IMR-90 (cell line): Measurements from ENCODE around the gene NPHP4. TPM values are rescaled to one million over a fixed set of nuclear protein-coding genes. Genes with fewer than 3 reads are reported as not detected.

Experiments used
- ATAC-seq: fragments of 200-7000 bp; cut with Tn5 transposase; 2 replicates; pipeline ENCODE4 v1.9.1; 2020; ENCODE audit warnings: low read depth, mild to moderate bottlenecking, moderate library complexity
- BruUV-seq: library from RNA; stranded (reverse); fragments of 400-500 nt; replicated peaks from 2 replicates; lab custom pipeline; 2021; lab: Mats Ljungman, UMichigan
- CTCF ChIA-PET: fragments of 300-600 bp; formaldehyde crosslinking; extraction: SDS; loops from one replicate; lab custom pipeline; 2021; ENCODE audit warnings: antibody characterized with exemption; lab: Yijun Ruan, JAX
- POLR2A ChIA-PET: fragments of 300-600 bp; sonication (Branson Sonifier 250); formaldehyde crosslinking; loops from one replicate; lab custom pipeline; 2022; ENCODE audit warnings: antibody characterized with exemption; ENCODE audit not compliant: unreplicated experiment; lab: Charles Lee
- DNase-seq: peaks from one replicate; pipeline ENCODE4 v3.0.0; 2013
- H2AFZ ChIP-seq: replicated peaks from 2 replicates; pipeline ENCODE3; 2013; ENCODE audit warnings: low read length, mild to moderate bottlenecking; ENCODE audit not compliant: poor library complexity
- H2AK5ac ChIP-seq: 2 replicates; pipeline ENCODE4 v1.6.1; 2013; ENCODE audit warnings: low read depth, low read length, inconsistent platforms
- H2AK9ac ChIP-seq: replicated peaks from 2 replicates; pipeline ENCODE3; 2013; ENCODE audit warnings: mild to moderate bottlenecking, low read depth, low read length, moderate library complexity; ENCODE audit not compliant: poor library complexity
- H2BK120ac ChIP-seq: 2 replicates; pipeline ENCODE4 v1.6.1; 2013; ENCODE audit warnings: low read depth, low read length, inconsistent platforms
- H2BK15ac ChIP-seq: 3 replicates; pipeline ENCODE4 v1.6.1; 2013; ENCODE audit warnings: low read depth, low read length, inconsistent platforms
- H2BK20ac ChIP-seq: 2 replicates; pipeline ENCODE4 v1.6.1; 2013; ENCODE audit warnings: low read depth, mild to moderate bottlenecking, inconsistent platforms, low read length, moderate library complexity
- H2BK5ac ChIP-seq: 2 replicates; pipeline ENCODE4 v1.6.1; 2013; ENCODE audit warnings: mild to moderate bottlenecking, low read depth, low read length, inconsistent platforms; ENCODE audit not compliant: poor library complexity, severe bottlenecking
- H3K14ac ChIP-seq: replicated peaks from 2 replicates; pipeline ENCODE4 v1.6.1; 2013; ENCODE audit warnings: low read depth, low read length, inconsistent platforms
- H3K18ac ChIP-seq: 2 replicates; pipeline ENCODE4 v1.6.1; 2013; ENCODE audit warnings: low read depth, low read length, control low read depth
- H3K23ac ChIP-seq: 2 replicates; pipeline ENCODE4 v1.6.1; 2013; ENCODE audit warnings: low read depth, low read length, inconsistent platforms
- H3K27ac ChIP-seq: 2 replicates; pipeline ENCODE4 v1.5.1; 2013; ENCODE audit warnings: mild to moderate bottlenecking, control low read depth, low read length; ENCODE audit not compliant: insufficient read depth
- H3K27me3 ChIP-seq: 2 replicates; pipeline ENCODE4 v1.6.1; 2013; ENCODE audit warnings: low read length; ENCODE audit not compliant: control insufficient read depth, insufficient read depth
- H3K36me3 ChIP-seq: 2 replicates; pipeline ENCODE4 v1.6.1; 2013; ENCODE audit warnings: low read length, mixed read lengths; ENCODE audit not compliant: control insufficient read depth, insufficient read depth
- H3K4ac ChIP-seq: 2 replicates; pipeline ENCODE4 v1.6.1; 2013; ENCODE audit warnings: low read depth, low read length, inconsistent platforms
- H3K4me1 ChIP-seq: 2 replicates; pipeline ENCODE4 v1.6.1; 2013; ENCODE audit warnings: low read length, mixed read lengths; ENCODE audit not compliant: control insufficient read depth, insufficient read depth
- H3K4me2 ChIP-seq: 2 replicates; pipeline ENCODE4 v1.6.1; 2013; ENCODE audit warnings: low read depth, mild to moderate bottlenecking, control low read depth, low read length, moderate library complexity
- H3K4me3 ChIP-seq: 2 replicates; pipeline ENCODE4 v1.5.1; 2013; ENCODE audit warnings: low read depth, mild to moderate bottlenecking, control low read depth, low read length, moderate library complexity; ENCODE audit not compliant: insufficient read depth
- H3K56ac ChIP-seq: 2 replicates; pipeline ENCODE4 v1.6.1; 2013; ENCODE audit warnings: low read length, inconsistent platforms; ENCODE audit not compliant: insufficient read depth; ENCODE audit errors: extremely low read depth
- H3K79me1 ChIP-seq, 2 experiments: 2 replicates each; pipeline ENCODE4 v1.6.1; 2013; ENCODE audit warnings: low read length in 2 of 2, inconsistent platforms in 1 of 2, low read depth in 1 of 2
- H3K9ac ChIP-seq: 2 replicates; pipeline ENCODE4 v1.6.1; 2013; ENCODE audit warnings: low read depth, low read length, control low read depth
- H3K9me1 ChIP-seq: 2 replicates; pipeline ENCODE4 v1.6.1; 2013; ENCODE audit warnings: low read length, inconsistent platforms; ENCODE audit not compliant: insufficient read depth
- H3K9me3 ChIP-seq: 2 replicates; pipeline ENCODE4 v1.6.1; 2013; ENCODE audit warnings: low read length; ENCODE audit not compliant: control insufficient read depth, insufficient read depth
- H4K20me1 ChIP-seq: 2 replicates; pipeline ENCODE4 v1.6.1; 2013; ENCODE audit warnings: low read length, inconsistent platforms; ENCODE audit not compliant: insufficient read depth
- H4K5ac ChIP-seq: 2 replicates; pipeline ENCODE4 v1.6.1; 2013; ENCODE audit warnings: mild to moderate bottlenecking, low read depth, low read length, control low read depth
- H4K8ac ChIP-seq, 2 experiments: 2 replicates each; pipeline ENCODE4 v1.6.1; 2013; ENCODE audit warnings: low read depth in 2 of 2, low read length in 2 of 2, control low read depth in 1 of 2, inconsistent platforms in 1 of 2
- H4K91ac ChIP-seq: 2 replicates; pipeline ENCODE4 v1.6.1; 2013; ENCODE audit warnings: low read depth, low read length, inconsistent platforms; ENCODE audit not compliant: insufficient read depth
- BHLHE40 ChIP-seq: fragments of 150-350 bp; IDR thresholded peaks from 2 replicates; pipeline ENCODE4 v1.6.1; 2016; ENCODE audit warnings: mild to moderate bottlenecking, low read depth, low read length
- CHD1 ChIP-seq: IDR thresholded peaks from 2 replicates; pipeline ENCODE4 v1.6.1; 2012; ENCODE audit warnings: low read depth, low read length, improper control_type of control experiment
- MXI1 ChIP-seq: IDR thresholded peaks from 2 replicates; pipeline ENCODE4 v1.6.1; 2012; ENCODE audit warnings: low read depth, mild to moderate bottlenecking, low read length, moderate library complexity, borderline replicate concordance
- POLR2A ChIP-seq: IDR thresholded peaks from 2 replicates; pipeline ENCODE4 v1.6.1; 2012; ENCODE audit warnings: mild to moderate bottlenecking, low read depth, low read length
- RAD21 ChIP-seq: IDR thresholded peaks from 2 replicates; pipeline ENCODE4 v1.6.1; 2012; ENCODE audit warnings: low read length, improper control_type of control experiment
- RCOR1 ChIP-seq: IDR thresholded peaks from 2 replicates; pipeline ENCODE4 v1.6.1; 2012; ENCODE audit warnings: mild to moderate bottlenecking, low read length, improper control_type of control experiment; ENCODE audit not compliant: insufficient replicate concordance
- RFX5 ChIP-seq: IDR thresholded peaks from 2 replicates; pipeline ENCODE4 v1.8.0; 2012; ENCODE audit warnings: low read depth, mild to moderate bottlenecking, low read length, moderate library complexity
- SMC3 ChIP-seq: fragments of 150-350 bp; IDR thresholded peaks from 2 replicates; pipeline ENCODE4 v1.6.1; 2016; ENCODE audit warnings: low read depth, mild to moderate bottlenecking, antibody characterized with exemption, low read length, moderate library complexity
- WGBS, 2 experiments: methylation state at CpG; one replicate each; pipeline versions ENCODE4 v1.1.5 to v1.1.7; 2013; ENCODE audit warnings: missing lambda C conversion rate in 2 of 2; ENCODE audit not compliant: insufficient read length in 1 of 2; ENCODE audit errors: extremely low coverage in 2 of 2; 5-methylcytosine and 5-hydroxymethylcytosine counted together
- dilution Hi-C: fragments of 300-500 bp; cut with HindIII; formaldehyde crosslinking; loops from one replicate; pipeline ENCODE4 v1.14.3; 2018; ENCODE audit warnings: low sequenced_read_pairs; ENCODE audit not compliant: unreplicated experiment
- in situ Hi-C: fragments of 300-500 bp; cut with MboI; formaldehyde crosslinking; loops from 3 replicates; pipeline ENCODE4 v1.14.3; 2019; ENCODE audit warnings: low sequenced_read_pairs, inconsistent platforms, mixed read lengths
- intact Hi-C: fragments of 100-400 bp; cut with micrococcal nuclease; formaldehyde crosslinking; loops from 2 replicates; pipeline ENCODE4 v1.10.0; 2022
- polyA plus RNA-seq, 3 experiments: library from polyadenylated mRNA; depleted of rRNA; stranded (reverse); fragments of >200 nt; gene quantifications; 2 replicates each; pipeline ENCODE4 v1.2.3, GENCODE V29; 2012; ENCODE audit warnings: low replicate concordance in 1 of 3
- total RNA-seq: library from RNA; depleted of rRNA; stranded (reverse); fragments of >200 nt; gene quantifications from 2 replicates; pipeline ENCODE4 v1.2.3, GENCODE V29; 2012
- TF ChIP-seq, protein P1 (sequence below): conservative IDR thresholded peaks from 2 replicates; pipeline ENCODE4 v1.5.1; 2012; ENCODE audit warnings: mild to moderate bottlenecking, low read depth, low read length, improper control_type of control experiment

NPHP4 gene
- total and polyA plus RNA-seq, 2 of the 4 experiments (the other 2 are of a cell fraction): 2.0 to 5.5 TPM

DNA sequence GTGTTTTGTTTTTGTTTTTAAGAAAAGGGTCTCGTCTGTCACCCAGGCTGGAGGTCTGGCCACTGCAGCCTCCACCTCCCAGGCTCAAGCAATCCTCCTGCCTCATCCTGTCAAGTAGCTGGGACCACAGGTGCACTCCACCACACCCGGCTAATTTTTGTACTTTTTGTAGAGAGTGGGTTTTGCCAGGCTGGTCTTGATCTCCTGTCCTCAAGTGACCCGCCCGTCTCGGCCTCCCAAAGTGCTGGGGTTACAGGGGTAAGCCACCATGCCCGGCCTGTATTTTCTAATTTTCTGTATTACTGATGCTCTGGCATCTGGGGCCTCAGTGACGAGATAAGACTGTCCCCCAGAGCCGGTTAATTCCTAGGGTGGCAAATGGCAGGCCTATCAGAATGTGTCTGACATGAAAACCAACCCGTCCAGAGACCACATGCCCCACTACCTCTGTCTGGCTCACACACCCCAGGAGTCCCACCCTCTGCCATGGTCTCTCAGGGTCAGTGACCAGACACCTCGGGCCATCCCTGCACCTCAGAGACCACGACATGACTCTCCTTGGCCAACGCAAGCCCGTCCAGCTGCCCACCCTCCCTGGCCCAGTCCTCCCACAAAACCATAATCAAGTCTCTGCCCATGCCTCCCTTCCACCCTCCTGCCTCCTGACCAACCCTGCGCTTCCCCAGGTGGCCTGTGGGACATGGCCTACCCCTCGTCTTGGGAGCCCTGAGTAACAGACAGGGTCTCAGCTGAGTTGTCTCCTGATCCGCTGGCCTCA is 12.5 kb downstream of the NPHP4 start:
- Histone ChIP-seq H3K9me1 (peaks cover 6% of the 10 kb centered on the region), H4K5ac (no peak overlapping the region), H2AK5ac (no peak overlapping the region), H4K8ac (no peak overlapping the region), H3K79me1 (peaks cover 0 to 3% of the 10 kb centered on the region in 2 experiments; a peak in 1 of 4 replicates), H3K9ac (no peak overlapping the region), H2BK20ac (no peak overlapping the region), H3K14ac (no peak overlapping the region), H3K9me3 (no peaks in the 10 kb centered on the region), H3K23ac (no peak overlapping the region), H4K91ac (no peak overlapping the region), H2AK9ac (no peak overlapping the region), H3K27ac (no peak overlapping the region), H3K56ac (no peak overlapping the region), H2BK120ac (no peak overlapping the region), H3K4me1 (peaks cover 2% of the 10 kb centered on the region), H3K4me2 (no peak overlapping the region), H3K27me3 (no peaks in the 10 kb centered on the region), H2BK15ac (no peak overlapping the region), H2BK5ac (no peak overlapping the region), H4K20me1 (no peaks in the 10 kb centered on the region), H3K36me3 (no peaks in the 10 kb centered on the region), H3K18ac (no peak overlapping the region), H3K4ac (no peak overlapping the region), H3K4me3 (no peak overlapping the region), H2AFZ (peak overlapping the region; percentile 83)
- BruUV-seq: no TSS peak
- TF ChIP-seq, protein P1, sequence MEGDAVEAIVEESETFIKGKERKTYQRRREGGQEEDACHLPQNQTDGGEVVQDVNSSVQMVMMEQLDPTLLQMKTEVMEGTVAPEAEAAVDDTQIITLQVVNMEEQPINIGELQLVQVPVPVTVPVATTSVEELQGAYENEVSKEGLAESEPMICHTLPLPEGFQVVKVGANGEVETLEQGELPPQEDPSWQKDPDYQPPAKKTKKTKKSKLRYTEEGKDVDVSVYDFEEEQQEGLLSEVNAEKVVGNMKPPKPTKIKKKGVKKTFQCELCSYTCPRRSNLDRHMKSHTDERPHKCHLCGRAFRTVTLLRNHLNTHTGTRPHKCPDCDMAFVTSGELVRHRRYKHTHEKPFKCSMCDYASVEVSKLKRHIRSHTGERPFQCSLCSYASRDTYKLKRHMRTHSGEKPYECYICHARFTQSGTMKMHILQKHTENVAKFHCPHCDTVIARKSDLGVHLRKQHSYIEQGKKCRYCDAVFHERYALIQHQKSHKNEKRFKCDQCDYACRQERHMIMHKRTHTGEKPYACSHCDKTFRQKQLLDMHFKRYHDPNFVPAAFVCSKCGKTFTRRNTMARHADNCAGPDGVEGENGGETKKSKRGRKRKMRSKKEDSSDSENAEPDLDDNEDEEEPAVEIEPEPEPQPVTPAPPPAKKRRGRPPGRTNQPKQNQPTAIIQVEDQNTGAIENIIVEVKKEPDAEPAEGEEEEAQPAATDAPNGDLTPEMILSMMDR: no peak
- TF ChIP-seq BHLHE40 (no peak), RCOR1 (no peak), CHD1 (no peak), SMC3 (no peak), RAD21 (no peak), RFX5 (no peak), POLR2A (no peak), MXI1 (no peak)
- ChIA-PET POLR2A (no interaction called here), CTCF (no interaction called here)
- in situ Hi-C loops: loop anchor here (5.0 kb wide), 1 partner anchor 472 kb away; no protein-coding TSS in a partner anchor
- ATAC-seq: no peak
- DNase-seq: no peak
- WGBS, 2 experiments: 87% methylated on average over 6 of the region's 16 CpGs; no CpG with 5 or more reads in 1 of the 2 experiments
- dilution Hi-C loops: no loop called here
- intact Hi-C loops: no loop called here
